Measurements from ENCODE around the gene PTPRN2. TPM values are rescaled to one million over a fixed set of nuclear protein-coding genes. Genes with fewer than 3 reads are reported as not detected.
"Not testable (repeated sequence)": the region's sequence is repeated elsewhere in the genome, so short reads cannot be mapped to it uniquely, and the experiment has no call there.

Gene PTPRN2
- total RNA-seq, 2 donors from 2014 or later: 30.3 to 40.7 TPM

DNA sequence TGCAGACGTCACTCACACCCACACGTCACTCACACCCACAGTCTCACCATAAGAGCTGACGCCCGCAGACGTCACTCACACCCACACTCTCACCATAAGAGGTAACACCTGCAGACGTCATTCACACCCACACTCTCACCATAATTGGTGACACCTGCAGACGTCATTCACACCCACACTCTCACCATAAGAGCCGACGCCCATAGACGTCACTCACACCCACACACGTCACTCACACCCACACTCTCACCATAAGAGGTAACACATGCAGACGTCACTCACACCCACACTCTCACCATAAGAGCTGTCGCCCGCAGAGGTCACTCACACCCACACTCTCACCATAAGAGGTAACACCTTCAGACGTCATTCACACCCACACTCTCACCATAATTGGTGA is 246.5 kb downstream of the PTPRN2 start:
- intact Hi-C loops (cut with DNase I, micrococcal nuclease); DNase-seq; ATAC-seq: not testable (repeated sequence)

- intact Hi-C loops (cut with DNase I, micrococcal nuclease); ATAC-seq; DNase-seq: not testable (repeated sequence)
These were observed 250.7 kb downstream of the PTPRN2 start for GRCh38 chr7:158336952-158337351.

GRCh38 chr7:158332516-158332915 is 255.1 kb downstream of the PTPRN2 start:
- ATAC-seq; intact Hi-C loops (cut with DNase I, micrococcal nuclease); DNase-seq: not testable (repeated sequence)

GRCh38 chr7:158331826-158332450 is 255.7 kb downstream of the PTPRN2 start:
- ATAC-seq; intact Hi-C loops (cut with DNase I, micrococcal nuclease); DNase-seq: not testable (repeated sequence)

GRCh38 chr7:158329686-158330085 is 257.9 kb downstream of the PTPRN2 start:
- ATAC-seq (no peak), DNase-seq (no peak)
- intact Hi-C loops (cut with DNase I, micrococcal nuclease): no loop called here

- ATAC-seq: no peak
- no peak for DNase-seq
- intact Hi-C loops (cut with DNase I, micrococcal nuclease): no loop called here
These were observed 258.5 kb downstream of the PTPRN2 start for GRCh38 chr7:158329014-158329610.

- DNase-seq (no peak), ATAC-seq (no peak)
- intact Hi-C loops (cut with DNase I, micrococcal nuclease): no loop called here
These were observed 259.1 kb downstream of the PTPRN2 start for GRCh38 chr7:158328376-158329013.

GRCh38 chr7:158327571-158328180 is 259.9 kb downstream of the PTPRN2 start:
- DNase-seq (no peak), ATAC-seq (peak; percentile 18)
- intact Hi-C loops (cut with DNase I, micrococcal nuclease): no loop called here

GRCh38 chr7:158327012-158327411 is 260.6 kb downstream of the PTPRN2 start:
- DNase-seq (no peak), ATAC-seq (no peak)
- intact Hi-C loops (cut with DNase I, micrococcal nuclease): no loop called here

GRCh38 chr7:158325530-158326381 is 261.9 kb downstream of the PTPRN2 start:
- ATAC-seq (peak; percentile 73), DNase-seq (peak in 1 of 2 donors; percentile 33)
- intact Hi-C loops (cut with DNase I, micrococcal nuclease): no loop called here

- ATAC-seq (no peak), DNase-seq (no peak)
- intact Hi-C loops (cut with DNase I, micrococcal nuclease): no loop called here
These were observed 262.9 kb downstream of the PTPRN2 start for GRCh38 chr7:158324397-158325360.

DNA sequence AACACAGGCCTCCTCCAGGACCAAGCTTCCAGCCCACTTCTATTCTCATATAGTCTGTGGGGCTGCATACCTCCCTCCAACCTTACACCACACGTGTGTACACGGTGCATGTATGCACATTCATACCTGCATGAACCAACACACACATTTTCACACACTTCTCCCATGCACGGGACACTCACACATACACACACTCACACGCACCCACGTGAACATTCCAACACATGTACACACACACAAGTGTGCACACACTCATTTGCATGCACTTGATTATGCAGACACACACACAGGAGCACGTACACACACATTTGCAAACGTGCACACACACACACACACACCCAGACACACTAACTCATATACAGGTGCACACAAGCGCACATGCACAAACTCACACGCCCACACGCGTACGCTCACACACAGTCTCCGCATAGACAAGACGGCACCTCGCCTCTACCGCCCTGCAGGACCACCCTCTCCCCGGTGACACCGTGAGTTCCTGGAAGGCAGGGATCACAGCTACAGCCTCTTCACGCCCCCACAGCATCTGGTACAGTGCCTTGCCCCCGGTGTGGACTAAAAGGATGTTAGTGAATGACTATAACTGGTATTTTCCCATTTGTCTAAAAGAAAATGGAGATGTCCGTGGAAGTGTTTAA is 263.8 kb downstream of the PTPRN2 start:
- ATAC-seq (no peak), DNase-seq (no peak)
- intact Hi-C loops (cut with DNase I, micrococcal nuclease): no loop called here

DNA sequence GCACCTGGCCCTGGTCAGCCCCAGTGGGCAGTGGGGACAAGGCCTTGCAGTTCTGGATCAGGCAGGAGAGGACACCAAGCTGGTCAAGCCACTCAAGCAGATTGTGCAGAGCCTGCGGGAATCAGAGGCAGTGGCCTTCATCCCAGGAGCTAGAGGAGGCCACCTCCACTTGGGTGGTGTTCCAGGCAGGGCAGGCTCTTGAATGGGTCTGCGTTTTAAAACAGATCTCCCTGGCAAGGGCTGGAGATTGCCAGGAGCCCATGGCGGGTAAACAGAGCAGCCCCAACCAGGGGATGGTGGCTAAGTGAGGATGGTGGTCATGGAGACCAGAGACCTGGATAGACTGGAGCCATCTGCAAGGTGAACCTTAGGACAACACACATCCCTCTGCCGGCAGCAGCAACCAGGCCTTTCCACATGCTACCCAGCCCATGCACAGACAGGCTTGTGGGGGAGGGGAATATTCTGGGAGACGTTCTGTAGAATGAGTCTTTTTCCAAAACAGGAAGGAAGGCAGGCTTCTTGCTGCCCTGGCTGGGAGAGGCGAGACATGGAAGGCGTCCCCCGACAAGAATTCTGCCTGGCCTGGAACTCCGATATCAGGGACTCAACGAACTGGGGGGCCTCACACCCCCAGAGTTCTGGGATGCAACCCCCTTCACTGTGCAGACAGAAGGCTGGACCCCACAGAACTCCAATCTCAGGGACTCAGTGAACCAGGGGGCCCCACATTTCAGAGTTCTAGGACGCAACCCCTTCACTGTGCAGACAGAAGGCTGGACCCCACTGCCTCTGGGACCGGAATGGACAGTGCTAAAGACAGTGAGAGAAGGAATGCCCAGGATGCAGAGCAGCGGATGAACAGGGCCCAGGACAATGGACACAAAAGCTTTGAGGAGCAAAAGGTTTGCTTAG is 264.8 kb downstream of the PTPRN2 start:
- DNase-seq: no peak
- ATAC-seq: no peak
- intact Hi-C loops (cut with DNase I, micrococcal nuclease): no loop called here

GRCh38 chr7:158321936-158322615 is 265.5 kb downstream of the PTPRN2 start:
- ATAC-seq: no peak
- intact Hi-C loops (cut with DNase I, micrococcal nuclease): no loop called here
- no peak for DNase-seq

GRCh38 chr7:158321056-158321700 is 266.4 kb downstream of the PTPRN2 start:
- intact Hi-C loops (cut with DNase I, micrococcal nuclease): no loop called here
- ATAC-seq: no peak
- no peak for DNase-seq
